GM13976 (cell line): ENCODE data around the gene CCDC92.

Source experiments
- DNase-seq: peaks from one replicate; pipeline ENCODE4 v3.0.0; 2012; ENCODE audit warnings: low spot score
- CTCF ChIP-seq: IDR thresholded peaks from 2 replicates; pipeline ENCODE4 v1.5.1; 2012; ENCODE audit warnings: borderline replicate concordance, mild to moderate bottlenecking; ENCODE audit not compliant: insufficient read depth; ENCODE audit errors: extremely low read depth, missing control alignments, control extremely low read depth
- in situ Hi-C: fragments of 300-500 bp; cut with MboI; formaldehyde crosslinking; loops from one replicate; pipeline ENCODE4 v1.12.0; 2022; ENCODE audit warnings: low sequenced_read_pairs, mixed read lengths, inconsistent platforms; ENCODE audit not compliant: unreplicated experiment

Gene CCDC92

GRCh38 chr12:124002021-124002644 is 29.5 kb upstream of the CCDC92 start:
- in situ Hi-C loops, result no loop called here
- no peak for DNase-seq
- no peak for TF ChIP-seq CTCF

GRCh38 chr12:124001343-124001742 is 28.7 kb upstream of the CCDC92 start:
- no peak for DNase-seq
- in situ Hi-C loops, result no loop called here
- TF ChIP-seq CTCF, result no peak

GRCh38 chr12:124000111-124000510 is 27.5 kb upstream of the CCDC92 start:
- no peak for TF ChIP-seq CTCF
- in situ Hi-C loops, result no loop called here
- DNase-seq, result no peak

- DNase-seq, result no peak
- no peak for TF ChIP-seq CTCF
- in situ Hi-C loops, result no loop called here
These were observed 26.3 kb upstream of the CCDC92 start for GRCh38 chr12:123998991-123999359.

- in situ Hi-C loops, result no loop called here
- DNase-seq, result no peak
- no peak for TF ChIP-seq CTCF
These were observed 25.8 kb upstream of the CCDC92 start for GRCh38 chr12:123998344-123998990.

- in situ Hi-C loops, result no loop called here
- no peak for DNase-seq
- no peak for TF ChIP-seq CTCF
These were observed 25.3 kb upstream of the CCDC92 start for GRCh38 chr12:123997908-123998307.
